NT2/D1 (cell line): Measurements from ENCODE around the gene MAD2L2.

Experiments
- SUZ12 ChIP-seq: IDR thresholded peaks from 2 replicates; pipeline ENCODE4 v1.6.1; 2011; ENCODE audit not compliant: insufficient read length, insufficient read depth; ENCODE audit errors: extremely low read depth
- ZNF274 ChIP-seq: IDR thresholded peaks from 2 replicates; pipeline ENCODE4 v1.6.1; 2011; ENCODE audit warnings: mild to moderate bottlenecking, low read depth, low read length

GRCh38 chr1:11728126-11728806 lies 47.3 kb upstream of the MAD2L2 start:
- TF ChIP-seq SUZ12 = no peak
- TF ChIP-seq ZNF274 = no peak
